ENCODE results near the gene CPA4.

CPA4 gene

GRCh38 chr7:130276796-130277762 is 15.9 kb upstream of the CPA4 start:
- no peak overlapping the region for H3K4me3 ChIP-seq (ENCODE audit: low read length)
- TF ChIP-seq, protein P1, sequence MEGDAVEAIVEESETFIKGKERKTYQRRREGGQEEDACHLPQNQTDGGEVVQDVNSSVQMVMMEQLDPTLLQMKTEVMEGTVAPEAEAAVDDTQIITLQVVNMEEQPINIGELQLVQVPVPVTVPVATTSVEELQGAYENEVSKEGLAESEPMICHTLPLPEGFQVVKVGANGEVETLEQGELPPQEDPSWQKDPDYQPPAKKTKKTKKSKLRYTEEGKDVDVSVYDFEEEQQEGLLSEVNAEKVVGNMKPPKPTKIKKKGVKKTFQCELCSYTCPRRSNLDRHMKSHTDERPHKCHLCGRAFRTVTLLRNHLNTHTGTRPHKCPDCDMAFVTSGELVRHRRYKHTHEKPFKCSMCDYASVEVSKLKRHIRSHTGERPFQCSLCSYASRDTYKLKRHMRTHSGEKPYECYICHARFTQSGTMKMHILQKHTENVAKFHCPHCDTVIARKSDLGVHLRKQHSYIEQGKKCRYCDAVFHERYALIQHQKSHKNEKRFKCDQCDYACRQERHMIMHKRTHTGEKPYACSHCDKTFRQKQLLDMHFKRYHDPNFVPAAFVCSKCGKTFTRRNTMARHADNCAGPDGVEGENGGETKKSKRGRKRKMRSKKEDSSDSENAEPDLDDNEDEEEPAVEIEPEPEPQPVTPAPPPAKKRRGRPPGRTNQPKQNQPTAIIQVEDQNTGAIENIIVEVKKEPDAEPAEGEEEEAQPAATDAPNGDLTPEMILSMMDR (conservative IDR thresholded peaks at IDR 0.05; ENCODE audit: low read depth, low read length), result no peak
- peak; percentile 75 for DNase-seq (ENCODE audit: low read depth)

DNA sequence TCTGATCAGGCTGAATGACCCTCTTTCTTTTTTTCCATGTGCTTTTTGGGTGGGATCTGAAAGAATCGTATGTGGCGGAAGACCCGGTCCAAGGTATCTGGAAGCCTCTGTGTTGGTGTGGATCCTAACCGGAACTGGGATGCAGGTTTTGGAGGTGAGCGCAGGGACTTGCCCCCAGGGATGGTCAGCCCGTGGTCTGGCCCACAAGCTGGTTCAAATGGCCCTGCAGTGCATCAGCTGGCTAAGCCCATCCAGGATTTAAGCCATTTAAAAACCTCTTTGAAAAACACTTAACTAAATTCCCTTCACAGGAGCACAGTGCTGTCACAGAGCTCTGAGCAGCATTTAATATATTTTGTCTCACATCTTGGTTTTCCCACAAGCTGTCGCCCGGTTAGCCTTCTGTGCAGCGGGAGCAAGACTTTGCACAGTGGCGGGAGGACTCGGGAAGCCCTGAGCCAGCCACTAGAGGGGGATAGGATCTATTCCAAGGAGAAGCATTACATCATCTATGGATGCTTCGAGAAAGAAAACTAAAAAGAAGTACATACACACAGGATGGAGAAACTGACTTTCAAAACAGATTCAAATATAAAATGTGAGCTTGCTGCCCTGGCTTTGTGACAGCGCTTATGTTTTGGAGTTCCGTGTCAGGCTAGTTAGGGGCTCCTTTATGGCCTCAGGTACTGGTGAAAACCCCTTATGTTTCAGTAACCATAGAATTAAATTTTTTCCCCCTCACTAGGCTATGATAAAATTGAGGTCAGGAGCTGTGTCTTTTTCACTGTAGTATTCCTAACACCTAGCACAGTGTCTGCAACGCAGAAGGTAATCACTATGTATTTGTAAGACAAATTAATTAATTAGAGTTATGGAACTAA is 15.0 kb upstream of the CPA4 start:
- DNase-seq (ENCODE audit: low read depth), result peak; percentile 42
- TF ChIP-seq, protein P1 (conservative IDR thresholded peaks at IDR 0.05; ENCODE audit: low read depth, low read length), result peak; percentile 65
- H3K4me3 ChIP-seq (ENCODE audit: low read length), result no peak overlapping the region

GRCh38 chr7:130278860-130279259 is 14.1 kb upstream of the CPA4 start:
- no peak overlapping the region for H3K4me3 ChIP-seq (ENCODE audit: low read length)
- TF ChIP-seq, protein P1 (conservative IDR thresholded peaks at IDR 0.05; ENCODE audit: low read depth, low read length), result no peak
- DNase-seq (ENCODE audit: low read depth), result peak; percentile 88

DNA sequence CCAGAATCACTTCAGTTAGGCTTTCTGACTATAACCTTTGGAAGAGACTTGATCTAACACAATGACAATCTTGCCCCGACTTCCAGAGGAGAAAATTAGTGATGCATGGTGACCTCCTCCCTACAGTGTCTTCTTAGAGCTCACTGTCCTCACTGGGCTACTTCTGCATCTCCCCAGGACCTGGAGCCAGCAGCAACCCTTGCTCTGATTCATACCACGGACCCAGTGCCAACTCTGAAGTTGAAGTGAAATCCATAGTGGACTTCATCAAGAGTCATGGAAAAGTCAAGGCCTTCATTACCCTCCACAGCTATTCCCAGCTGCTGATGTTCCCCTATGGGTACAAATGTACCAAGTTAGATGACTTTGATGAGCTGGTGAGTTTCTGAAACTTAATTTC is 13.7 kb upstream of the CPA4 start:
- TF ChIP-seq, protein P1 (conservative IDR thresholded peaks at IDR 0.05; ENCODE audit: low read depth, low read length), result no peak
- DNase-seq (ENCODE audit: low read depth), result no peak
- H3K4me3 ChIP-seq (ENCODE audit: low read length), result no peak overlapping the region

- no peak for DNase-seq (ENCODE audit: low read depth)
- H3K4me3 ChIP-seq (ENCODE audit: low read length), result no peak overlapping the region
- TF ChIP-seq, protein P1 (conservative IDR thresholded peaks at IDR 0.05; ENCODE audit: low read depth, low read length), result no peak
Observed at GRCh38 chr7:130279906-130280305, 13.1 kb upstream of the CPA4 start.

- H3K4me3 ChIP-seq (ENCODE audit: low read length), result no peak overlapping the region
- TF ChIP-seq, protein P1 (conservative IDR thresholded peaks at IDR 0.05; ENCODE audit: low read depth, low read length), result no peak
- no peak for DNase-seq (ENCODE audit: low read depth)
Observed at GRCh38 chr7:130281260-130281659, 11.7 kb upstream of the CPA4 start.

All from retinal pigment epithelial cell (primary cell).